Fibroblast of mammary gland (primary cell): ENCODE results near the gene ITIH4.

Source experiments
- DNase-seq: peaks from one replicate; pipeline ENCODE4 v3.0.0-alpha.2; 2010; ENCODE audit warnings: low read depth
- H3K4me3 ChIP-seq: 2 replicates; pipeline ENCODE4 v1.5.1; 2011; ENCODE audit warnings: low read depth, mild to moderate bottlenecking, low read length, moderate library complexity; ENCODE audit not compliant: control insufficient read depth
- CTCF ChIP-seq: conservative IDR thresholded peaks from 2 replicates; pipeline ENCODE4 v1.5.1; 2011; ENCODE audit warnings: low read depth, low read length, inconsistent platforms; ENCODE audit not compliant: control insufficient read depth, insufficient read depth

Gene ITIH4

GRCh38 chr3:52792413-52792812 lies 38.1 kb downstream of the ITIH4 start:
- no peak for TF ChIP-seq CTCF
- DNase-seq = no peak
- H3K4me3 ChIP-seq = no peak overlapping the region

- no peak for DNase-seq
- H3K4me3 ChIP-seq = no peak overlapping the region
- no peak for TF ChIP-seq CTCF
Measured at GRCh38 chr3:52791928-52792327, 38.5 kb downstream of the ITIH4 start.

GRCh38 chr3:52791366-52791765 lies 39.1 kb downstream of the ITIH4 start:
- DNase-seq = no peak
- TF ChIP-seq CTCF = no peak
- no peak overlapping the region for H3K4me3 ChIP-seq

GRCh38 chr3:52790741-52791140 lies 39.7 kb downstream of the ITIH4 start:
- no peak for TF ChIP-seq CTCF
- H3K4me3 ChIP-seq = no peak overlapping the region
- no peak for DNase-seq

- no peak for TF ChIP-seq CTCF
- H3K4me3 ChIP-seq = no peak overlapping the region
- no peak for DNase-seq
Measured at GRCh38 chr3:52790337-52790736, 40.1 kb downstream of the ITIH4 start.

GRCh38 chr3:52789746-52790040 lies 40.8 kb downstream of the ITIH4 start:
- no peak for DNase-seq
- H3K4me3 ChIP-seq = no peak overlapping the region
- no peak for TF ChIP-seq CTCF
